Lung (tissue), 12 donors: ENCODE measurements around the gene GTF2IRD1. TPM values are rescaled to one million over a fixed set of nuclear protein-coding genes. Genes with fewer than 3 reads are reported as not detected.
"Not testable (repeated sequence)": the region's sequence is repeated elsewhere in the genome, so short reads cannot be mapped to it uniquely, and the experiment has no call there.

ENCODE experiments used
- ATAC-seq: fragments of 200-7000 bp; cut with Tn5 transposase; one replicate; pipeline ENCODE4 v1.9.1; 2020; ENCODE audit warnings: moderate number of reproducible peaks; ENCODE audit not compliant: insufficient read depth, low FRiP score
- DNase-seq, 3 donors: peaks; one replicate each; pipeline ENCODE4 v3.0.0-alpha.2; 2013 to 2017
- H3K27ac ChIP-seq, 2 donors: one replicate each; pipeline ENCODE4 v1.5.1; 2013; ENCODE audit warnings: mild to moderate bottlenecking in 2 of 2, moderate library complexity in 2 of 2, control low read depth in 1 of 2, inconsistent platforms in 1 of 2, low read depth in 1 of 2, low read length in 1 of 2
- H3K27me3 ChIP-seq, 3 donors: one replicate each; pipeline ENCODE4 v1.5.1; 2013; ENCODE audit warnings: low read length in 2 of 3; ENCODE audit not compliant: control insufficient read depth in 3 of 3, insufficient read depth in 3 of 3
- H3K36me3 ChIP-seq, 4 donors: one replicate each; pipeline ENCODE4 v1.5.1; 2013; ENCODE audit warnings: low read length in 4 of 4, mild to moderate bottlenecking in 1 of 4, moderate library complexity in 1 of 4; ENCODE audit not compliant: control insufficient read depth in 4 of 4, insufficient read depth in 4 of 4
- H3K4me1 ChIP-seq, 5 donors: one replicate each; pipeline ENCODE4 v1.5.1; 2013; ENCODE audit warnings: low read length in 5 of 5, mild to moderate bottlenecking in 2 of 5, moderate library complexity in 1 of 5; ENCODE audit not compliant: control insufficient read depth in 5 of 5, insufficient read depth in 5 of 5
- H3K4me3 ChIP-seq: one replicate; pipeline ENCODE4 v1.5.1; 2013; ENCODE audit warnings: mild to moderate bottlenecking, control low read depth, moderate library complexity
- H3K9ac ChIP-seq, 2 donors: one replicate each; pipeline ENCODE4 v1.5.1; 2013; ENCODE audit warnings: low read length in 2 of 2, control low read depth in 1 of 2; ENCODE audit not compliant: insufficient read depth in 1 of 2
- H3K9me3 ChIP-seq, 4 donors: one replicate each; pipeline ENCODE4 v1.5.1; 2013; ENCODE audit warnings: low read length in 3 of 4, mild to moderate bottlenecking in 1 of 4, moderate library complexity in 1 of 4; ENCODE audit not compliant: control insufficient read depth in 4 of 4, insufficient read depth in 3 of 4
- WGBS, 2 donors: extraction: QIAGEN DNeasy Blood & Tissue Kit; methylation state at CpG; one replicate each; pipeline ENCODE4 v1.1.7; 2013; 5-methylcytosine and 5-hydroxymethylcytosine counted together
- polyA plus RNA-seq, 2 donors: library from polyadenylated mRNA; stranded (reverse); fragments of 200-250 nt; gene quantifications; one replicate each; pipeline ENCODE4 v1.2.1, GENCODE V29; 2013
- total RNA-seq, 2 donors: library from RNA; depleted of rRNA in 1 of 2; stranded (reverse); fragments of >200 nt in 1 of 2; gene quantifications; one replicate each; pipeline ENCODE4 v1.2.1, GENCODE V29; 2014 to 2021
- TF ChIP-seq, protein P1 (sequence below): IDR thresholded peaks from 2 replicates; pipeline ENCODE4 v1.5.1; 2012; ENCODE audit warnings: mild to moderate bottlenecking; ENCODE audit errors: control extremely low read depth, extremely low read depth
- donor health status: control.
- donor health status: control.
- donor health status: Bipolar disorder and iron deficiency.
- donor health status: healthy.
- donor health status: DM: yes; HTN: yes; CAD: no.

The GTF2IRD1 gene
- total and polyA plus RNA-seq, 4 donors, result 9.3 to 24.1 (median 17.2) TPM

DNA sequence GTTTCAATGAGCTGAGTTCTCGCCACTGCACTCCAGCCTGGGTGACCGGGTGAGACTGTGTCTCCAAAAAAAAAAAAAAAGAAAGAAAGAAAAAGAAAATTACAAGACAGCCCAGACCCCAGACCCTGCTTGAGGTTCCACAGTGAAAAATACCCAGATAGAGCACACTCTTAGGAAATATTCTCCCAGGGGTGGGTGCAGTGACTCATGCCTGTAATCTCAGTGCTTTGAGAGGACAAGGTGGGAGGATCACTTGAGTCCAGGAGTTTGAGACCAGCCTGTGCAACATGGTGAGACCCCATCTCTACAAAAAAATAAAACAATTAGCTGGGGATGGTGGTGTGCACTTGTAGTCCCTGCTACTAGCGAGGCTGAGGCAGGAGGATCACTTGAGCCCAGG is 41.1 kb upstream of the GTF2IRD1 start:
- TF ChIP-seq, protein P1, sequence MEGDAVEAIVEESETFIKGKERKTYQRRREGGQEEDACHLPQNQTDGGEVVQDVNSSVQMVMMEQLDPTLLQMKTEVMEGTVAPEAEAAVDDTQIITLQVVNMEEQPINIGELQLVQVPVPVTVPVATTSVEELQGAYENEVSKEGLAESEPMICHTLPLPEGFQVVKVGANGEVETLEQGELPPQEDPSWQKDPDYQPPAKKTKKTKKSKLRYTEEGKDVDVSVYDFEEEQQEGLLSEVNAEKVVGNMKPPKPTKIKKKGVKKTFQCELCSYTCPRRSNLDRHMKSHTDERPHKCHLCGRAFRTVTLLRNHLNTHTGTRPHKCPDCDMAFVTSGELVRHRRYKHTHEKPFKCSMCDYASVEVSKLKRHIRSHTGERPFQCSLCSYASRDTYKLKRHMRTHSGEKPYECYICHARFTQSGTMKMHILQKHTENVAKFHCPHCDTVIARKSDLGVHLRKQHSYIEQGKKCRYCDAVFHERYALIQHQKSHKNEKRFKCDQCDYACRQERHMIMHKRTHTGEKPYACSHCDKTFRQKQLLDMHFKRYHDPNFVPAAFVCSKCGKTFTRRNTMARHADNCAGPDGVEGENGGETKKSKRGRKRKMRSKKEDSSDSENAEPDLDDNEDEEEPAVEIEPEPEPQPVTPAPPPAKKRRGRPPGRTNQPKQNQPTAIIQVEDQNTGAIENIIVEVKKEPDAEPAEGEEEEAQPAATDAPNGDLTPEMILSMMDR, result no peak
- Histone ChIP-seq H3K9ac (no peak overlapping the region), H3K9me3 (no peaks in the 10 kb centered on the region), H3K4me1 (peaks cover 0 to 4% (median 0%) of the 10 kb centered on the region in 5 donors), H3K36me3 (no peaks in the 10 kb centered on the region), H3K4me3 (no peak overlapping the region), H3K27ac (no peak overlapping the region), H3K27me3 (no peaks in the 10 kb centered on the region)
- ATAC-seq, result no peak
- no peak for DNase-seq
- 88 to 91% methylated on average over 3 of the region's 3 CpGs for WGBS, 2 donors

GRCh38 chr7:74414595-74415333 is 38.9 kb upstream of the GTF2IRD1 start:
- not testable (repeated sequence) for DNase-seq, H3K9ac ChIP-seq, H3K4me3 ChIP-seq, H3K27me3 ChIP-seq, H3K27ac ChIP-seq, H3K36me3 ChIP-seq, ATAC-seq, H3K9me3 ChIP-seq, H3K4me1 ChIP-seq
- no CpG with 5 or more reads among the region's 7 CpGs for WGBS, 2 donors

- Histone ChIP-seq H3K27me3 (no peaks in the 10 kb centered on the region), H3K4me3 (no peak overlapping the region), H3K27ac (no peak overlapping the region), H3K4me1 (peaks cover 0 to 4% (median 0%) of the 10 kb centered on the region in 5 donors), H3K36me3 (no peaks in the 10 kb centered on the region), H3K9ac (no peak overlapping the region), H3K9me3 (no peaks in the 10 kb centered on the region)
- WGBS, 2 donors, result 30 to 35% methylated on average over 16 of the region's 16 CpGs
- DNase-seq (peak; percentile 73 to 78 (median 75)), ATAC-seq (peak; percentile 90)
- TF ChIP-seq, protein P1, result peak; percentile 95
These were observed 36.2 kb upstream of the GTF2IRD1 start for GRCh38 chr7:74417419-74417971.

DNA sequence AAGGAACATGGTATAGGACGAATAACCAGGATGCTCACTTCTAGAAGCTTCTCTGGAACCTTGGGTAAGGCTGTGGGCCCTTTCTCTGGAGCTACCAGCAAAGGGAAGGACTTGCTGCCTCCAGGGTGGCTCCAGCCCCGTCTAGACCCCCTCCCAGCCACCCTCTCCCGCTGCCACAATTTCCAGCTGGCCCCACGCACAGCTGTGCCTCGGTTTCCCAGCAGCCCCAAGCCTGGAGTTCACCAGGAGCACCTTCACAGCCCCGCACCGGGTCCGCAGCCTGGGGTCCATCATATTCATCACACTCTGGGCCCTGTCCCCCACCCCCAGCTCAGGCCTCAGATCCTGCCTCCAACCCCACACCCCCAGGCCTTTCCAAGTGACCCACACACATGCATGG is 35.6 kb upstream of the GTF2IRD1 start:
- 74 to 83% methylated on average over 8 of the region's 8 CpGs for WGBS, 2 donors
- peaks cover 0 to 4% (median 0%) of the 10 kb centered on the region in 5 donors for H3K4me1 ChIP-seq
- TF ChIP-seq, protein P1, result no peak
- H3K9ac ChIP-seq, result no peak overlapping the region
- no peaks in the 10 kb centered on the region for H3K27me3 ChIP-seq
- ATAC-seq (no peak), DNase-seq (no peak)
- no peak overlapping the region for H3K4me3 ChIP-seq
- no peak overlapping the region for H3K27ac ChIP-seq
- H3K9me3 ChIP-seq, result no peaks in the 10 kb centered on the region
- no peaks in the 10 kb centered on the region for H3K36me3 ChIP-seq
